ENCODE results near the gene DSN1. TPM values are rescaled to one million over a fixed set of nuclear protein-coding genes. Genes with fewer than 3 reads are reported as not detected.
A peak's percentile ranks its signal among the peaks of the same experiment; 100 is the strongest.

The DSN1 gene
- total and polyA plus RNA-seq, 9 of the 15 experiments (the other 6 are each of a cell fraction or from before 2014, with no cell fraction given) = 23.3 to 45.3 (median 31.1) TPM

DNA sequence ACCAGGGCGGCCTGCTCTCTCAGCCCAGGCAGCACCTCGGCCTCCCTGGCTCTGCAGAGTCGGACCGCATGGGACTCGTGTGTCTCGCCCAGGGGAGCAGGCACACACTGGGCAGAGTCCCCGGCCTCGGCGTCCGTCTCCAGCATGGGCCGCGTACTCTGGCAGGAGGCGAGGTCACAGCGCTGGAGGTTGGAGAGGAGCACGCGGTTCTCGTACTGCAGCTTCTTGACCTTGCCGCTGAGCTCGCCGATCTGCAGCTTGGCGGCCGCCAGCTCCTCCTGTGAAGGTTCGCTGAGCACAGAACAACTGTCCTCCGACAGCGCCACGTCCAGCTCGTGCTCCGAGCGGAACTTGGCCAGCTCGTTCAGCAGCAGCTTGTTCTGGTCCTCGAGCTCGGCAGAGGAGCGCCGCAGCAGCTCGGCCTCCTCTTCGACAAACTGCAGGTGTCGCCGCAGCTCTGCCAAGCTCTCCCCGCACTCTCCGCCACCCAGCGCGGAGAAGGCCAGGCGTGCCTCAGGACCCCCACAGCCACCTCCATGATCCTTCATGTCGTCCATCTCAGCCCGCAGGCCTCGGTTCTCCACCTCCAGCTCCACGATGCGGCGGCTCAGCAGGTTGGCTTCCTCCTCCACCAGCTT, 42.0 kb upstream of the DSN1 start:
- Histone ChIP-seq H3K9me3 (replicated peaks; ENCODE audit: control insufficient read depth, insufficient read depth, low read depth, low read length) (no peaks in the 10 kb centered on the region), H3K36me3 (ENCODE audit: control insufficient read depth, insufficient read depth, low read length) (peaks cover 86% of the 10 kb centered on the region), H3K79me2 (ENCODE audit: control insufficient read depth, insufficient read depth, low read length) (no peaks in the 10 kb centered on the region), H3K4me2 (ENCODE audit: insufficient read depth, low read length) (no peak overlapping the region), H3K9ac (ENCODE audit: insufficient read depth in 1 of 2, low read depth in 2 of 2, low read length in 2 of 2) (peak overlapping the region in 1 of 2 experiments; percentile 18; a peak in 1 of 4 replicates), H3K4me1 (replicated peaks in 1 of 2; ENCODE audit: control insufficient read depth in 2 of 2, insufficient read depth in 2 of 2, low read length in 2 of 2) (peaks cover 0 to 10% of the 10 kb centered on the region in 2 experiments; a peak in 1 of 5 replicates), H2AFZ (ENCODE audit: low read depth, low read length) (no peak overlapping the region), H4K20me1 (replicated peaks; ENCODE audit: control insufficient read depth, insufficient read depth, low read length) (0 out of 2 replicates have a peak, but pooled peaks cover 3% of the 10 kb centered on the region), H3K27me3 (ENCODE audit: control insufficient read depth in 2 of 2, insufficient read depth in 2 of 2, low read length in 2 of 2) (no peaks in the 10 kb centered on the region), H3K27ac (ENCODE audit: extremely low read depth, low read depth, low read length) (no peak overlapping the region), H3K4me3 (no peak overlapping the region), H3K9me1 (ENCODE audit: control insufficient read depth, insufficient read depth, low read length) (no peaks in the 10 kb centered on the region)
- intact Hi-C loops (cut with micrococcal nuclease) (no loop called here), in situ Hi-C loops (cut with MboI) (no loop called here)
- BruUV-seq (replicated peaks) = no TSS peak
- no peak for DNase-seq (ENCODE audit: extremely low read depth in 1 of 4, low spot score in 3 of 4)
- TF ChIP-seq NR3C1 (CRISPR knock-in tag; IDR thresholded peaks at IDR 0.05) (0 out of 2 replicates have a peak, but pooled peaks have one; percentile 39), POLR2G (IDR thresholded peaks at IDR 0.05; ENCODE audit: low read depth, low read length) (peak; percentile 16; the same call in 1 of the 2 replicates)
- TF ChIP-seq, protein P1, sequence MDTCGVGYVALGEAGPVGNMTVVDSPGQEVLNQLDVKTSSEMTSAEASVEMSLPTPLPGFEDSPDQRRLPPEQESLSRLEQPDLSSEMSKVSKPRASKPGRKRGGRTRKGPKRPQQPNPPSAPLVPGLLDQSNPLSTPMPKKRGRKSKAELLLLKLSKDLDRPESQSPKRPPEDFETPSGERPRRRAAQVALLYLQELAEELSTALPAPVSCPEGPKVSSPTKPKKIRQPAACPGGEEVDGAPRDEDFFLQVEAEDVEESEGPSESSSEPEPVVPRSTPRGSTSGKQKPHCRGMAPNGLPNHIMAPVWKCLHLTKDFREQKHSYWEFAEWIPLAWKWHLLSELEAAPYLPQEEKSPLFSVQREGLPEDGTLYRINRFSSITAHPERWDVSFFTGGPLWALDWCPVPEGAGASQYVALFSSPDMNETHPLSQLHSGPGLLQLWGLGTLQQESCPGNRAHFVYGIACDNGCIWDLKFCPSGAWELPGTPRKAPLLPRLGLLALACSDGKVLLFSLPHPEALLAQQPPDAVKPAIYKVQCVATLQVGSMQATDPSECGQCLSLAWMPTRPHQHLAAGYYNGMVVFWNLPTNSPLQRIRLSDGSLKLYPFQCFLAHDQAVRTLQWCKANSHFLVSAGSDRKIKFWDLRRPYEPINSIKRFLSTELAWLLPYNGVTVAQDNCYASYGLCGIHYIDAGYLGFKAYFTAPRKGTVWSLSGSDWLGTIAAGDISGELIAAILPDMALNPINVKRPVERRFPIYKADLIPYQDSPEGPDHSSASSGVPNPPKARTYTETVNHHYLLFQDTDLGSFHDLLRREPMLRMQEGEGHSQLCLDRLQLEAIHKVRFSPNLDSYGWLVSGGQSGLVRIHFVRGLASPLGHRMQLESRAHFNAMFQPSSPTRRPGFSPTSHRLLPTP (IDR thresholded peaks at IDR 0.05; ENCODE audit: borderline replicate concordance, extremely low read depth, insufficient read length) = no peak
- TF ChIP-seq, protein P2, sequence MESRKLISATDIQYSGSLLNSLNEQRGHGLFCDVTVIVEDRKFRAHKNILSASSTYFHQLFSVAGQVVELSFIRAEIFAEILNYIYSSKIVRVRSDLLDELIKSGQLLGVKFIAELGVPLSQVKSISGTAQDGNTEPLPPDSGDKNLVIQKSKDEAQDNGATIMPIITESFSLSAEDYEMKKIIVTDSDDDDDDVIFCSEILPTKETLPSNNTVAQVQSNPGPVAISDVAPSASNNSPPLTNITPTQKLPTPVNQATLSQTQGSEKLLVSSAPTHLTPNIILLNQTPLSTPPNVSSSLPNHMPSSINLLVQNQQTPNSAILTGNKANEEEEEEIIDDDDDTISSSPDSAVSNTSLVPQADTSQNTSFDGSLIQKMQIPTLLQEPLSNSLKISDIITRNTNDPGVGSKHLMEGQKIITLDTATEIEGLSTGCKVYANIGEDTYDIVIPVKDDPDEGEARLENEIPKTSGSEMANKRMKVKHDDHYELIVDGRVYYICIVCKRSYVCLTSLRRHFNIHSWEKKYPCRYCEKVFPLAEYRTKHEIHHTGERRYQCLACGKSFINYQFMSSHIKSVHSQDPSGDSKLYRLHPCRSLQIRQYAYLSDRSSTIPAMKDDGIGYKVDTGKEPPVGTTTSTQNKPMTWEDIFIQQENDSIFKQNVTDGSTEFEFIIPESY (CRISPR knock-in tag; IDR thresholded peaks at IDR 0.05) = 0 out of 2 replicates have a peak, but pooled peaks have one; percentile 16
- ChIA-PET POLR2A (interaction anchor here (0.6 to 1.2 kb wide), 2 partner anchors 39 to 73 kb away, joined by 3 to 4 read pairs; no protein-coding TSS in a partner anchor), CTCF (ENCODE audit: low intra/inter-chr PET ratio) (no interaction called here)
- 96% methylated on average over 33 of the region's 49 CpGs for WGBS (ENCODE audit: insufficient coverage, low coverage, missing lambda C conversion rate)
- no peak for FAIRE-seq
- no peak for ATAC-seq

All from K562 (cell line).